COR-L47 (cell line): ENCODE results near the gene FGF8.

Experiments
- DNase-seq: peaks from one replicate; lab custom pipeline; 2025; lab: John Stamatoyannopoulos, UW

FGF8 gene

DNA sequence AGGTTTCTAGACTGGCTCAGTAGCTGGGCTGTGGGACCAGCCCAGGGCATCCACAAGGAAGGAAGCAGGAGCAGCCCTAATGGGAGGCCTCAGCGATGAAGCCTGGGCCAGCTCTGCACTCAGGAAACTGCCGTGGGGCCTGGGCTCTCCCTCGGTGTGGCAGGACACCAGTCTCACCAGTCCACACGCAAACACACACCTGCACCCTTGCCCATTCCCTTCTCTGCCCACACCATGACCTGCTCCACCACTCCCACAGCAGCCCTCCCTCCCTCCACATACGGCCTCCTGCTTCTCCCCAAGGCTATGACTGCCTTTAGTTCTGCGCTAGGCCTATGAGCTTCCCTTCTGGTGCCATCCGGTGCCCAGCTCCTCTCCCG, 7.1 kb downstream of the FGF8 start:
- DNase-seq, result no peak

GRCh38 chr10:101767966-101768790, 7.7 kb downstream of the FGF8 start:
- DNase-seq, result no peak

DNA sequence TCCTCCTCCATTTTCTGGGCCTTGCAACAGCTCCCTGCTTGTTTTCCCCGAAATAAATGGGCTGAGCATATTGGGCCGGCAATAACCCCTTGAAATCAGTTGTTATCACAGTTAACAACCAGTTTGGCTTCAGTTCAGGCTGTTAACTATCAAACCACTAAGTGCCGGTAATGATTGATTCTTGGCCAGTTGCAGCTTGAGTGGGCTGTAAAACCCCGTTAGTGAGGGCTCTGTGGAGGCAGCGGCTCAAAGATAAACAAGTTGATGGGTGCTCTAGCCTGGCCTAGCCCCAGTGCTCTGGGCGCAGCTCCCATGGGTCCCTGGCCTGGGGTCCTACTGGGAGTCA, 8.3 kb downstream of the FGF8 start:
- no peak for DNase-seq

DNA sequence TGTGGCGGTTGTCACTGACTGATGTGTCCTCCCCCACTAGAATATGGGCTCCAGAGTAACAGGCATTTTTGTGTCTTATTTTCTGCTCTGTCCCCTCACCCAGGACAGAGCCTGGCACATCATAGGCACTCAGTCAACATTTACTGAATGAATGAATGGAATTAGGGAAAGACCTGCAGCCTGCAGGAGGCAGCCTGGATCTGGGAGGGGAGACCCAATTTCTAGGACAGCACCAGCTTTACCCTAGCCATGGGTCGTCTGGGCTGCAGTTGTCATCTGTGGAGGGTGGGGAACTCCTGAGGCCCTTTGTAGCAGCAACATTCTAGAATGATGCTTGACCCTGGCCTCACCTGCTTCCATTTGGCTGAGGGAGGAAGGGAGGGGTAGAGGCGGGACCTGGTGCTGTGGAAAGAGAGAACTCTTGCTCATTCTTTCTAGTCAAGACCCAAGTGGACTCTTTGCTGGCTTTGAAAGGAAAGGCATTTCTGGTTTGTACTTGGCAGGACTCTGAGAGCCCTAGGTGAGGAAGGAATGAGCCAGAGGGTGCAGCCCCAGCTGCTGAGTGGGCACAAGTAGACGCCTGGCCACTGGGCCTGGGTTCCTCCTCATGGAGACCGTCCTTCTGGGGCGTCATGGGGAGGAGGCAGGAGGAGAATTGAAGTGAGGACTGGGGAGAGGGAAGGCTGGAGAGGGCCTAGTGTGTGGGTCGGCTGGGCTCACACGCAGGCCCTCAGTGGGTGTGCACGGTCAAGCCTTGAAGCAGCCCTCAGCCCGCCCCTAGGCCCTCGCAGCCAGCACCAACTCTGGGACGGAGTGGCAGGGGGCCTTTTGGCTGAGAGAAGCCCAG, 8.9 kb downstream of the FGF8 start:
- DNase-seq, result no peak

- DNase-seq, result no peak
Measured at GRCh38 chr10:101766306-101766705, 9.6 kb downstream of the FGF8 start.

DNA sequence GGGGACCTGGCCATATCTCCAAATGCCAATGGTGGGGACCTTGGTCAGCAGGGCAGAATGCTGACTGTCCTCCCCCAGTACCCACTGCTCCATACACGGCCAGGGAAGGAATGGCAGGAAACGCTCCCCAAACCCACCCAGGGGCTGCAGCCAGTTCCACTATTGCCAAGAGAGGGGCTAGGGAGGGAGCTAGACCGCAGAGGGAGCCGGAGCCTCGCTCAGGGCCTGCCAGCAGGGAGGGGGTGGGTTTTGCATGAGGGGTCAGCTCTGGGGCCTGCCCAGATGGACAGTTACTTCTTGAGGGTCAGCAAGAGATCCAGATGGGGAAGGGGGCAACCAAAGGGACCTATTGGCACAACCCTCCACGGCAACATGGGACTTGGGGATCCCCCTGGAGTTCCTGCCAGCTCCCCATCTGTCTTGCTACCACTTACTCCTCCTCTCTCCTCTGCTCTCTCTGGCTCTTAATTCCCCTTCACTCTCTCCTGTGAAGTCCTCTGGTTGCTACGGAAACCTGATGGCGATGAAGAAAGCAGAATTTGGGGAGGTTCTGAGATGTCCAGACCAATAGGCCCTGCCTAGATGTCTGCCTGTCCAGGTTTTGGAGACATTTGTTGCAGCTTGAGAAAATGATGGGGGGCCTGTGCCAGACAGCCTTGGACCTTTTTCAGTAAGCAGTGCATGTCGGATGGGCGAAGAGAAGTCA, 12.6 kb downstream of the FGF8 start:
- no peak for DNase-seq

DNA sequence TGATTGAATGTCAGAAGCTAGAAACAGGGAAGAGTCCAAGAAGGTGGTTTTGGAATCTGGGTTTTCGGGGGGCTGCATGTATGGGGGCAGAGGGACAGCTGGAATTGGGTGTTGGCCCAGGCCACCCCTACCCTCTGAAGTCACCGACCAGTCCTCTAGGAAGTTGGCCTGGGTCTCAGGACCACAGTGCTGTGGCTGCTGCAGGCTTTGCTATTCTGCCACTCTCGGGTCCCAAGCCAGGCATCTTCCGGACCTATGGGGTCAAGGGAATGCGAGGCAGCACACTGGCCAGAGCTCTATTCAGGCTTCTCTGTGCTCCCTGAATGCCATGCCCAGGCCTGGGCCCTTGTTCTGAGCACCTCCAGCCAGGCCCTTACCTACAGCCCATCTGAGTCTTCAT, 13.2 kb downstream of the FGF8 start:
- no peak for DNase-seq

DNA sequence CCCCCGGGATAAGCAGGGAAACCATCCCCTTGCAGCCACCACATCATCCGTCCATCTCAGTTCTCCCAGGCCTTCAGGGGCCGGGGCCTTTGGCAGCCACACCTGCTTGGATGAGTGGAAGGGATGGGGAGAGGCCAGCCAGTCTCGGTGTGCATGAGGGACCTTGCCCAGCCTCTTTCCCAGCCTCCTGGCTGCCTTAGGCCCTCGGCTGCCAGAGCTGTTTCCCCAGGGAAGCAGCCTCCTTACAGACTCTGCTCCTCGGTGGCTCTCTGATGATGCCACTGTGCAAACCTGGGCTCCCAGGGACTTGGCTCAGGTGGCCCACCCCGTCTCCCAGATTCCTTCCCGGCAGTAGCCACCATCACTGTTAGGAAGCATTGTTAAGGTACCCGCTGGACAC, 14.7 kb downstream of the FGF8 start:
- DNase-seq, result no peak

GRCh38 chr10:101760510-101760909, 15.4 kb downstream of the FGF8 start:
- DNase-seq, result no peak

GRCh38 chr10:101759309-101760247, 16.3 kb downstream of the FGF8 start:
- DNase-seq, result no peak

- no peak for DNase-seq
Measured at GRCh38 chr10:101758858-101759257, 17.1 kb downstream of the FGF8 start.

DNA sequence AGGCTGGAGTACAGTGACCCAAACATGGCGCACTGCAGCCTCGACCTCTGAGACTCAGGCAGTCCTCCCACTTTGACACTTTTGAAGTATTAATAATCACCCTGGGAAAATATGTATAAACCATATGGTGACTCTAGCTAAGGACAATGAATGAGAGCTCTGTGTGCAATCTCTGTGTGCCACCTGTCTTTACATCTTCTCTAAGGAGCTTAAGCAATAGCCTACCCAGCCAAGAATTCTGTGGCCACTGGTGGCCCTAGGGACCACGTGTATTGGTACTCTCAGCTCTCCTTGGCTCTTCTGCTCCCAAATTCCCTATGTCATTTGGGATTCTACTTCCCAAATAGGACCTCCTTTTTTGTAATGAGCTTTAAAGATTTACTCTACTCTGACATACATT, 23.7 kb downstream of the FGF8 start:
- no peak for DNase-seq

GRCh38 chr10:101749047-101750016, 26.6 kb downstream of the FGF8 start:
- no peak for DNase-seq

- DNase-seq, result no peak
Measured at GRCh38 chr10:101748496-101748895, 27.4 kb downstream of the FGF8 start.

DNA sequence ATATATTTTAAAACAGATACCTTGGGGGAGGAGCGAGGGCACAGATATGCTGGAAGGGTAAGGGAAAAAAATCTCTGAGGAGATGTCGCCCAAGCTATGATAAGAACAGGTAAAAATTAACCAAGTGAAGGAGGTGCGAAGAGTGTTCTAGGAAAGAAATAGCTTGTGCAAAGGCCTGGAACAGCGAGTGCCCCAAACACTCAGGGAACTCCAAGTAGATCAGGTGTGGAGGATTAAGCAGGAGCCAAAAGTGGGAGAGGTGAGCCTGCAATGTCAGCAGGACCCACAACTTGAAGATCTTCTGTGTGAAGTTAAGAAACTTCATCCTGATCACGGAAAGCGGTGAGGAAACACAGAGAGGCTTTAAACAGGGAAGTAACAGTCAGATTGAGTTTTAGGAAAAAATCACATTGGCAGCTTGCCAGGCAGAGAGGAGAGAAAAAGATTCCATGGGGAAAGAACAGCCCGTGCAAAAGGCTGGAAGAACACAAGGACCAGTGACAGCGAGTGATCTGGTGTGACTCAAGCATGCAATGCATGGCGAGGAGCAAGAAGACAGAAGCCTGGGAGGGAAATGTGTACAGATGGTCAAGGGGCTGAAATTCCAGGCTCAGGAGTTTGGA, 30.7 kb downstream of the FGF8 start:
- DNase-seq, result no peak

DNA sequence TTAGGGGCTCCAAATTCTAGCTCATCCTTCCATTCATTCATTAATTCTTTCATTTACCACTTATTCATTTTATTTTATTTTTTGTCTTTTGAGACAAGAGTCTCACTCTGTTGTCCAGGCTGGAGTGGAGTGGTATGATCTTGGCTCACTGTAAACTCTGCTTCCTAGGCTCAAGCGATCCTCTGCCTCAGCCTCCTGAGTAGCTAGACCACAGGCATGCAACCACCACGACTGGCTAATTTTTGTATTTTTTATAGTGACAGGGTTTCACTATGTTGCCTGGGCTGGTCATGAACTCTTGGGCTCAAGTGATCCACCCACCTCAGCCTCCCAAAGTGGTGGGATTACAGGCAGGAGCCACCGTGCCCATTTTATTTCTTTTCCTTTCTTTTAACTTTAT, 31.6 kb downstream of the FGF8 start:
- DNase-seq, result no peak

GRCh38 chr10:101741938-101742337, 34.0 kb downstream of the FGF8 start:
- DNase-seq, result no peak

GRCh38 chr10:101736666-101737065, 39.2 kb downstream of the FGF8 start:
- DNase-seq, result no peak

DNA sequence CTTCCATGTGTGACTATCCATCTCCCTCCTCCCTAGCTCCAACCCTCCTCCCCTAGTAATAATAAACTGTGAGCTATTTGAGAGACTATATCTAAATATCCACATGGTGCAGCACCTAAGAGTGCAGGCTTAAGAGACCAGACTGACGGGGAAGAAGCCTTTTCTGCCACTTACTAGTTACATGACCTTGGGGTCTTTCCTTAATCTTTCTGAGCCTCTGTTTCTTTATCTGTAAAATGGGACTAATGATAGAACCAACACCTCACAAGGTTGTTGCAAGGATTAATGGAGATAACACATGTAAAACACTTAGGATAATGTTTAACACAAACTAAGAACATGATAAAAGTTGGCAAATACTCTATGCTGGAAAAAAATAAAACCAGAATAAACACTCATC, 43.8 kb downstream of the FGF8 start:
- DNase-seq, result no peak

- no peak for DNase-seq
Measured at GRCh38 chr10:101726115-101726387, 49.9 kb downstream of the FGF8 start.
